Measurements from ENCODE around the gene CES1. TPM values are rescaled to one million over a fixed set of nuclear protein-coding genes. Genes with fewer than 3 reads are reported as not detected.

The CES1 gene
- total RNA-seq, 1 experiment from 2014 or later = 625 TPM

GRCh38 chr16:55828680-55829079 is 4.2 kb downstream of the CES1 start:
- TF ChIP-seq, protein P1, sequence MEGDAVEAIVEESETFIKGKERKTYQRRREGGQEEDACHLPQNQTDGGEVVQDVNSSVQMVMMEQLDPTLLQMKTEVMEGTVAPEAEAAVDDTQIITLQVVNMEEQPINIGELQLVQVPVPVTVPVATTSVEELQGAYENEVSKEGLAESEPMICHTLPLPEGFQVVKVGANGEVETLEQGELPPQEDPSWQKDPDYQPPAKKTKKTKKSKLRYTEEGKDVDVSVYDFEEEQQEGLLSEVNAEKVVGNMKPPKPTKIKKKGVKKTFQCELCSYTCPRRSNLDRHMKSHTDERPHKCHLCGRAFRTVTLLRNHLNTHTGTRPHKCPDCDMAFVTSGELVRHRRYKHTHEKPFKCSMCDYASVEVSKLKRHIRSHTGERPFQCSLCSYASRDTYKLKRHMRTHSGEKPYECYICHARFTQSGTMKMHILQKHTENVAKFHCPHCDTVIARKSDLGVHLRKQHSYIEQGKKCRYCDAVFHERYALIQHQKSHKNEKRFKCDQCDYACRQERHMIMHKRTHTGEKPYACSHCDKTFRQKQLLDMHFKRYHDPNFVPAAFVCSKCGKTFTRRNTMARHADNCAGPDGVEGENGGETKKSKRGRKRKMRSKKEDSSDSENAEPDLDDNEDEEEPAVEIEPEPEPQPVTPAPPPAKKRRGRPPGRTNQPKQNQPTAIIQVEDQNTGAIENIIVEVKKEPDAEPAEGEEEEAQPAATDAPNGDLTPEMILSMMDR (conservative IDR thresholded peaks at IDR 0.05; ENCODE audit: low read depth, low read length) = no peak
- no peak for TF ChIP-seq EZH2 (IDR thresholded peaks at IDR 0.05; ENCODE audit: borderline replicate concordance, low read depth, low read length, poor library complexity, severe bottlenecking)
- intact Hi-C loops (cut with micrococcal nuclease; ENCODE audit: unreplicated experiment) = no loop called here
- no peaks in the 10 kb centered on the region for H3K27me3 ChIP-seq (replicated peaks; ENCODE audit: insufficient read depth, low read depth, low read length, poor library complexity)
- no peaks in the 10 kb centered on the region for H3K9me3 ChIP-seq (ENCODE audit: low read depth, low read length, poor library complexity, severe bottlenecking)
- no TSS peak for BruUV-seq (replicated peaks)
- DNase-seq (ENCODE audit: low spot score) = no peak
- peaks cover 36% of the 10 kb centered on the region for H3K36me3 ChIP-seq (ENCODE audit: insufficient read depth, low read length, poor library complexity, severe bottlenecking)
- H3K4me3 ChIP-seq (ENCODE audit: low read depth, low read length, poor library complexity, severe bottlenecking) = peak overlapping the region; percentile 41
- ChIA-PET CTCF (no interaction called here), POLR2A (ENCODE audit: low non-redundant PET) (no interaction called here)
- no peak overlapping the region for H3K27ac ChIP-seq (ENCODE audit: low read depth, low read length, poor library complexity, severe bottlenecking)
- no peaks in the 10 kb centered on the region for H3K4me1 ChIP-seq (ENCODE audit: insufficient read depth, low read length, poor library complexity, severe bottlenecking)

DNA sequence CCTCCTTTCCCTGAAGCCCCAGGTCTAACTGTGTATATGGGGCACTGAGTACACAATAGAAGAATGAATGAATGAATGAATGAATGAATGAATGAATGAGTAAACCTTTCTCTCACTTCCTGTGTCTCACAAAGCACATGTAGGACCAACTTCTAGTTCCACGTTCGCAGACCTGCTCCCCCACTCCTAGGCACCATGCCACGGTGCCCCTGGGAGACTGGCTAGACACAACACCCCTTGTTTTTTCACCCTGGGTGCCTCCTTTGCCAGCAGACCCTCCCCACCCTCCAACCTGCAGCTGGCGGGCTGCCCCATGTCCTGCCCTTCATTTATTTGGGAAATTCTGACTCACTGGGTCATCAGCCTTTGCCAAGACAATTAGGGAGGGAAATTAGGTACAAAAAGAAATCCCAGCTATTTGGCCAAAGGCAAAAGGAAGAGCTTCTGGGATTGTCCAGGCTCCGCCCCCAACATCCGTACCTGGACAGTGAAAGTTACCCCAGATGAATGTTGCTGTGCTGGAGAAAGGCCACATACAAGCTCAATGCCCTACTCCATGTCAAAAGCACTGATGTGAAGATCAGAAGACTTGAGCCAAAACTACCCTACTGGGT is 7.7 kb downstream of the CES1 start:
- H3K4me1 ChIP-seq (ENCODE audit: insufficient read depth, low read length, poor library complexity, severe bottlenecking) = no peaks in the 10 kb centered on the region
- no peak overlapping the region for H3K4me3 ChIP-seq (ENCODE audit: low read depth, low read length, poor library complexity, severe bottlenecking)
- intact Hi-C loops (cut with micrococcal nuclease; ENCODE audit: unreplicated experiment) = no loop called here
- CTCF ChIA-PET = no interaction called here
- no peaks in the 10 kb centered on the region for H3K27me3 ChIP-seq (replicated peaks; ENCODE audit: insufficient read depth, low read depth, low read length, poor library complexity)
- DNase-seq (ENCODE audit: low spot score) = no peak
- H3K27ac ChIP-seq (ENCODE audit: low read depth, low read length, poor library complexity, severe bottlenecking) = no peak overlapping the region
- no peak for TF ChIP-seq EZH2 (IDR thresholded peaks at IDR 0.05; ENCODE audit: borderline replicate concordance, low read depth, low read length, poor library complexity, severe bottlenecking)
- H3K36me3 ChIP-seq (ENCODE audit: insufficient read depth, low read length, poor library complexity, severe bottlenecking) = peaks cover 61% of the 10 kb centered on the region
- H3K9me3 ChIP-seq (ENCODE audit: low read depth, low read length, poor library complexity, severe bottlenecking) = no peaks in the 10 kb centered on the region
- POLR2A ChIA-PET (ENCODE audit: low non-redundant PET) = no interaction called here
- no TSS peak for BruUV-seq (replicated peaks)

- no peaks in the 10 kb centered on the region for H3K27me3 ChIP-seq (replicated peaks; ENCODE audit: insufficient read depth, low read depth, low read length, poor library complexity)
- no peaks in the 10 kb centered on the region for H3K4me1 ChIP-seq (ENCODE audit: insufficient read depth, low read length, poor library complexity, severe bottlenecking)
- POLR2A ChIA-PET (ENCODE audit: low non-redundant PET) = no interaction called here
- TF ChIP-seq EZH2 (IDR thresholded peaks at IDR 0.05; ENCODE audit: borderline replicate concordance, low read depth, low read length, poor library complexity, severe bottlenecking) = no peak
- TF ChIP-seq, protein P1 (conservative IDR thresholded peaks at IDR 0.05; ENCODE audit: low read depth, low read length) = no peak
- H3K27ac ChIP-seq (ENCODE audit: low read depth, low read length, poor library complexity, severe bottlenecking) = no peak overlapping the region
- intact Hi-C loops (cut with micrococcal nuclease; ENCODE audit: unreplicated experiment) = no loop called here
- H3K4me3 ChIP-seq (ENCODE audit: low read depth, low read length, poor library complexity, severe bottlenecking) = no peak overlapping the region
- CTCF ChIA-PET = no interaction called here
- BruUV-seq (replicated peaks) = no TSS peak
- no peaks in the 10 kb centered on the region for H3K9me3 ChIP-seq (ENCODE audit: low read depth, low read length, poor library complexity, severe bottlenecking)
- no peak for DNase-seq (ENCODE audit: low spot score)
- peaks cover 62% of the 10 kb centered on the region for H3K36me3 ChIP-seq (ENCODE audit: insufficient read depth, low read length, poor library complexity, severe bottlenecking)
Observed at GRCh38 chr16:55824473-55825000, 8.4 kb downstream of the CES1 start.

GRCh38 chr16:55822280-55822810 is 10.6 kb downstream of the CES1 start:
- POLR2A ChIA-PET (ENCODE audit: low non-redundant PET) = no interaction called here
- H3K27ac ChIP-seq (ENCODE audit: low read depth, low read length, poor library complexity, severe bottlenecking) = no peak overlapping the region
- no peaks in the 10 kb centered on the region for H3K9me3 ChIP-seq (ENCODE audit: low read depth, low read length, poor library complexity, severe bottlenecking)
- intact Hi-C loops (cut with micrococcal nuclease; ENCODE audit: unreplicated experiment) = no loop called here
- H3K27me3 ChIP-seq (replicated peaks; ENCODE audit: insufficient read depth, low read depth, low read length, poor library complexity) = no peaks in the 10 kb centered on the region
- TF ChIP-seq EZH2 (IDR thresholded peaks at IDR 0.05; ENCODE audit: borderline replicate concordance, low read depth, low read length, poor library complexity, severe bottlenecking) = no peak
- TF ChIP-seq, protein P1 (conservative IDR thresholded peaks at IDR 0.05; ENCODE audit: low read depth, low read length) = no peak
- CTCF ChIA-PET = no interaction called here
- no peak overlapping the region for H3K4me3 ChIP-seq (ENCODE audit: low read depth, low read length, poor library complexity, severe bottlenecking)
- no peaks in the 10 kb centered on the region for H3K4me1 ChIP-seq (ENCODE audit: insufficient read depth, low read length, poor library complexity, severe bottlenecking)
- no TSS peak for BruUV-seq (replicated peaks)
- peaks cover 63% of the 10 kb centered on the region for H3K36me3 ChIP-seq (ENCODE audit: insufficient read depth, low read length, poor library complexity, severe bottlenecking)
- DNase-seq (ENCODE audit: low spot score) = no peak
